GM19395 (cell line): ENCODE results near the gene ADGRB2.

Source experiments
- ATAC-seq: cut with Tn5 transposase; IDR thresholded peaks from one replicate; pipeline ENCODE4 v1.9.1; 2021; ENCODE audit warnings: mild to moderate bottlenecking, moderate library complexity; ENCODE audit not compliant: unreplicated experiment

ADGRB2 gene

GRCh38 chr1:31704271-31705079, 59.7 kb downstream of the ADGRB2 start:
- no peak for ATAC-seq

- ATAC-seq, result no peak
Measured at GRCh38 chr1:31703431-31704270, 60.5 kb downstream of the ADGRB2 start, which contains the start of gene COL16A1. COL16A1 (minus strand) TSS chr1:31704017; CDS start chr1:31702193, 1,824 bp downstream.

- no peak for ATAC-seq
Measured at GRCh38 chr1:31702836-31703404, 61.2 kb downstream of the ADGRB2 start.

- no peak for ATAC-seq
Measured at GRCh38 chr1:31701091-31701736, 62.9 kb downstream of the ADGRB2 start.

GRCh38 chr1:31700468-31701090, 63.6 kb downstream of the ADGRB2 start:
- no peak for ATAC-seq

GRCh38 chr1:31699341-31699891, 64.7 kb downstream of the ADGRB2 start:
- ATAC-seq, result no peak

GRCh38 chr1:31697369-31697984, 66.7 kb downstream of the ADGRB2 start:
- ATAC-seq, result no peak

GRCh38 chr1:31696242-31696641, 67.9 kb downstream of the ADGRB2 start:
- ATAC-seq, result no peak

GRCh38 chr1:31695327-31695726, 68.8 kb downstream of the ADGRB2 start:
- no peak for ATAC-seq

- ATAC-seq, result no peak
Measured at GRCh38 chr1:31694964-31695313, 69.2 kb downstream of the ADGRB2 start.

GRCh38 chr1:31694069-31694963, 69.8 kb downstream of the ADGRB2 start:
- ATAC-seq, result no peak

- no peak for ATAC-seq
Measured at GRCh38 chr1:31693231-31693630, 70.9 kb downstream of the ADGRB2 start.

GRCh38 chr1:31691951-31692350, 72.2 kb downstream of the ADGRB2 start:
- ATAC-seq, result no peak

GRCh38 chr1:31691446-31691845, 72.7 kb downstream of the ADGRB2 start:
- no peak for ATAC-seq

- no peak for ATAC-seq
Measured at GRCh38 chr1:31690921-31691320, 73.2 kb downstream of the ADGRB2 start.

GRCh38 chr1:31689854-31690253, 74.3 kb downstream of the ADGRB2 start:
- ATAC-seq, result no peak

GRCh38 chr1:31689379-31689778, 74.8 kb downstream of the ADGRB2 start:
- no peak for ATAC-seq

GRCh38 chr1:31688233-31688918, 75.8 kb downstream of the ADGRB2 start:
- ATAC-seq, result no peak
